ENCODE data around the gene WNT6.

Gene WNT6

DNA sequence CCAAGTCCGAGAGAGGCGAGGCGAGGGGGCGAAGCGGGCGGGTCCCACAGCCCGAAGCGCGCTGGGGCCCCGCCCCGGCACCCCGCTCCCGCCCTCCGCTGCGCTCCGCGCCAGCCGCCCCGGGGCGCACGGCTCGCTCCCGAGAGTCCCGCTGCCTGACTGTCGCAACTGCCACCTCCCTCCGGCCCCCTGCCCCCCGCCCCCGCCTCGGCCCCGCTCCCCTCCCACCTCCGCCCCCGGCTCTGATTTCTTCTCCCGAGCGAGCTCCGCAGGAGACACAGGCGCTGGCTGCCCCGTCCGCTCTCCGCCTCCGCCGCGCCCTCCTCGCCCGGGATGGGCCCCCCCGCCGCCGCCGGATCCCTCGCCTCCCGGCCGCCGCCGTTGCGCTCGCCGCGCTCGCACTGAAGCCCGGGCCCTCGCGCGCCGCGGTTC, at the start of gene WNT6:
Gene WNT6 (plus strand): TSS at position 250 of the 432 bp plus-strand sequence. CDS start 233 bp downstream, outside the sequence.
- DNase-seq: no peak

DNA sequence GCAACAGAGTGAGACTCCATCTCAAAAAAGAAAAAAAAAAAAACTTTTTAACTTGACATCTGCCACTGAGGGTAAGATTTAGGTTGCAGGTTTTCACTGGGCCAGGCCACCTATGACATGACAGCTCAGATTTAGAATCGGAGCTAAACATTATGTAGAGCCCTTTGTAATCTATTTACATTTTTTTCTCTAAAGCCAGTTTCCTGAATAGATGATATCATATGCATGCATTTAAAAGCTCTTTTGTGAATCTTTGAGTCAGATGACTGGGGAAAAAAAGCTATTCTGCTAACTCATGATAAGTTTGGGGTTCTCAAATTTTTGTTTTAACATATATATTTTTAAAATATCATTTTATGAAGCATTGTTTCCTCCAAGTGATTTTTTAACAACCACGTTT, 49.3 kb upstream of the WNT6 start:
- no peak for DNase-seq

DNA sequence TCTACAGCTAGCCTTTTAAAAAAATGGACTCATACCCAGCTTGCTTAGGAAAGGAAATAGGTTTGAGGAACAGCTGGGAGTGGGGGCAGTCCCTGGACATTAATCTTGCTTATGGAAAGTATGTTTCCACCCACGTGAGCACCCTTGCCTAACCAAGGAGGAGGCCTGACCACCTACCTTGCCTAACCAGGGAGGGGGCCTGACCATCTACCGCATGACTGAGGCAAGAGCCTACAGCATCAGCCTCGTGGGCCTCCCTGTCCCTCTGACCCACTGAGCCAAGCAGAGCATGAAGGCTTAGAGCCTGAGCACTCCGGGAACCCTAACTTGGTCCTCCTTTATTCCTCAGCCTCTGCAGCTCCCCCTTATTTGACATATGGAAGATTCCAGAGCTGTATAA, 48.2 kb upstream of the WNT6 start:
- DNase-seq: no peak

DNA sequence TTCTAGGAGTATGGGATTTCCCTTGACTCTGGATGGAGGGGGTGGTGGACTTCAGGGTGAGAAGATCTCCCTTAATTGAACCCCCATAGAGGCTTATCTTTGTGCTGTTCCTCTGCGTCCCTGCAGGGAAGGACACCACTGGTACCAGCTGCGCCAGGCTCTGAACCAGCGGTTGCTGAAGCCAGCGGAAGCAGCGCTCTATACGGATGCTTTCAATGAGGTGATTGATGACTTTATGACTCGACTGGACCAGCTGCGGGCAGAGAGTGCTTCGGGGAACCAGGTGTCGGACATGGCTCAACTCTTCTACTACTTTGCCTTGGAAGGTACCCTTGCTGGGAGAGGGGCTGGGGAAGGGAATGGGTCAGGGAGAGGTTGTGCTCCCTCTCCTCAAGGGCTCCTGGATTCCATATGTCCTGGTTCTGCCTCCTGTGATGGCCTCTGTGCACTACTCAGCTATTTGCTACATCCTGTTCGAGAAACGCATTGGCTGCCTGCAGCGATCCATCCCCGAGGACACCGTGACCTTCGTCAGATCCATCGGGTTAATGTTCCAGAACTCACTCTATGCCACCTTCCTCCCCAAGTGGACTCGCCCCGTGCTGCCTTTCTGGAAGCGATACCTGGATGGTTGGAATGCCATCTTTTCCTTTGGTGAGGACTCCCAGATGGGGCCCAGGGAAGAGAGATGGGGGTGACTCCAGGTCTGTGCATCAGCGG, 47.3 kb upstream of the WNT6 start:
- no peak for DNase-seq

DNA sequence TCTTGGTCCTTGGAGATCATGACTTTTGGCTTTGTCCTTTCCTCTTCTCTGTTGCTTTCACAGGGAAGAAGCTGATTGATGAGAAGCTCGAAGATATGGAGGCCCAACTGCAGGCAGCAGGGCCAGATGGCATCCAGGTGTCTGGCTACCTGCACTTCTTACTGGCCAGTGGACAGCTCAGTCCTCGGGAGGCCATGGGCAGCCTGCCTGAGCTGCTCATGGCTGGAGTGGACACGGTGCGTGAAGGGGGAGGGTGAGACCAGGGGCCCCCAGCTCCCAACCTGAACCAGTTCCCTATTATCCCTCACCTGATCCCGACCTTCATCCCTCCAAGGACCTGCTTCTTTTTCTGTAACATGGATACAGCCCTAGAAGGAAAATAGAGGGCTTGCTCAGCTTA, 46.7 kb upstream of the WNT6 start:
- DNase-seq: no peak

DNA sequence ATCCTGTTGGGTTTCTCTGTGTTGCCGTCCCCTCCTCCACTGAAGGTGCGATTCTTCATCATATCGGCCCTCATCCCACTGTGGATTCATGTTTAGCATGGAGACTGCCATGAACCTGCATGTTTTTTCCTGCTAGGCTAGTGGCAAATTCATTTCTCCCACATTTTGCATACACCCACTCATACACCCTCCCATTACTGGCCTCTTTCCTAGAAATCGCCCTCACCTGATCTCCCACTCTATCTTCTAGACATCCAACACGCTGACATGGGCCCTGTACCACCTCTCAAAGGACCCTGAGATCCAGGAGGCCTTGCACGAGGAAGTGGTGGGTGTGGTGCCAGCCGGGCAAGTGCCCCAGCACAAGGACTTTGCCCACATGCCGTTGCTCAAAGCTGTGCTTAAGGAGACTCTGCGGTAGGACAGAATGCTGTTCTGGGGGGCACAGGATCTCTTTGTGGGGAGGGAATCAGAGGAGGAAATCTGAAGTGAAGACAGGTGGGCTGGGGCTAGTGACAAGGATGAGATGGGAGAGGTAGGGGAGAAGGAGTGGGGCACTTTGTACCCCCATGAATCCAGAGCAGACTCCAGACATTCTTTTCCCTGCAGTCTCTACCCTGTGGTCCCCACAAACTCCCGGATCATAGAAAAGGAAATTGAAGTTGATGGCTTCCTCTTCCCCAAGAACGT, 45.7 kb upstream of the WNT6 start:
- no peak for DNase-seq

DNA sequence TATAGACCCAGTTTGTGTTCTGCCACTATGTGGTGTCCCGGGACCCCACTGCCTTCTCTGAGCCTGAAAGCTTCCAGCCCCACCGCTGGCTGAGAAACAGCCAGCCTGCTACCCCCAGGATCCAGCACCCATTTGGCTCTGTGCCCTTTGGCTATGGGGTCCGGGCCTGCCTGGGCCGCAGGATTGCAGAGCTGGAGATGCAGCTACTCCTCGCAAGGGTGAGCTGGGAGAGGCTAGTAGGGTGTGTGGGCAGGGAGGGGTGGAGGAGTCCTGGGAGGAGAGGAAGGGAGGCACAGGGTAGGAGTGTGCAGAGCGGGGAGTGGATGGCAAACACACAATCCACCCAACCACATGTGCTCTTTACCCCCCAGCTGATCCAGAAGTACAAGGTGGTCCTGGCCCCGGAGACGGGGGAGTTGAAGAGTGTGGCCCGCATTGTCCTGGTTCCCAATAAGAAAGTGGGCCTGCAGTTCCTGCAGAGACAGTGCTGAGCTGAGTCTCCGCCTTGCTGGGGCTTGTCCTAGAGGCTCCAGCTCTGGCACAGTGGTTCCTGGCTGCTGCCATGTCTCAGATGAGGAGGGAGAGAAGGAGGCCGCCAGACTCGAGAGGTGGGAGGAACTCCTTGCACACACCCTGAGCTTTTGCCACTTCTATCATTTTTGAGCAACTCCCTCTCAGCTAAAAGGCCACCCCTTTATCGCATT, 44.9 kb upstream of the WNT6 start:
- DNase-seq: no peak

DNA sequence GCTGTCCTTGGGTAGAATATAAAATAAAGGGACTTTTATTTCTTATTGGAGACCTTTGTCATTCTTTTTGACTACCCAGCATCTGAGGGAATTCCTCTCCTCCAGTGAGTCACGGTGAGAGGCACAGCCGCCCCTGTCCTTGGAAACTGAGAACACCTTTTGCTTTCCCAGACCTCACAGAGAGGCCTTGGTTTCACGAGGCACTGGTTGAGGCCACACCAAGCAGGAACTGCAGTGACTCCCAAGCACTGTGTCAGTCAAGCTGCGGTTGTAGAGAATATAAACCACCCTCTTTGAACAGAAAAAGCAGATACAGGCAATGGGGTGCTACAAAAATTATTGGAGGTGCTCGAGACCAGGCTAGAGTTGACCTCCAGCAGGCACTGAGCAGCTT, 44.4 kb upstream of the WNT6 start:
- DNase-seq: no peak

DNA sequence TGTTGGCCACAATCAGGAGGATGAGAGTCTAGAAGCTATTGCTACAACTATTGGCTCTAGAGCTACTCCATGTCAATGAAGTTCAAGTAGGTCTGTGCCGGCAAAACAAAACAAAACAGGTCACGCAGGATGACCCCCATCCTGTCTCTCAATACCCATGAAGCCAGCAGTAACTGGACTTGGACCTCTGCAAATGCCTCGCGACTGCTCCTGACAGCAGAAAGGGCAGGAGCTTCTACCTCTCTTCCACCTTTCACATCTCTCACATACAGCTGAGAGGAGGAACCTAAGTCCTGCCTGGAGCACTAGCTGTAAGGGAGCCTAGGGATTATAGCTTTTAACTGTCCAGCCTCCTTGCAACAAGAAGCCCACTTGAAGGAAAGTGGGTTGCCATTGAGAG, 44.0 kb upstream of the WNT6 start:
- no peak for DNase-seq

DNA sequence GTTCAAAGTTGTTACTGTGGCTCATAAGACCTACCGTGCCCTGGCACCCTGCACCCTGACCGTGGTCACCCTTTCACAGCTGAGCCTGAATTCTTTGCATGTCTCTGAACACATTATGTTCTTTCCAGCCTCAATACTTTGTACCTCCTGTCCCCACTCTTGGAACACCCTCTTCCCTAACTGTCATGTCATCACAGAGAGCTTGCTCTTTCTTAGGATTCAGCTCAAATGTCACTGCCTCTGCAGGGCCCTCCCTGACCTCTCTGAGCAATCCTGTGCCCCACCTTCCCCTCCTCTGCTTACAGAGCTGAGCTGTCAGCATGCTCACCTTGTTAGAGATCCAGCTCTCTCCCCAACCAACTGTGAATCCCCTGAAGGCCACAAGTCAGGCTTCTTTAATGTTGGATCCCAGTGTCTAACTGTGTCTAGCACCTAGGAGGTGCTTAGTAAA, 43.0 kb upstream of the WNT6 start:
- no peak for DNase-seq

DNA sequence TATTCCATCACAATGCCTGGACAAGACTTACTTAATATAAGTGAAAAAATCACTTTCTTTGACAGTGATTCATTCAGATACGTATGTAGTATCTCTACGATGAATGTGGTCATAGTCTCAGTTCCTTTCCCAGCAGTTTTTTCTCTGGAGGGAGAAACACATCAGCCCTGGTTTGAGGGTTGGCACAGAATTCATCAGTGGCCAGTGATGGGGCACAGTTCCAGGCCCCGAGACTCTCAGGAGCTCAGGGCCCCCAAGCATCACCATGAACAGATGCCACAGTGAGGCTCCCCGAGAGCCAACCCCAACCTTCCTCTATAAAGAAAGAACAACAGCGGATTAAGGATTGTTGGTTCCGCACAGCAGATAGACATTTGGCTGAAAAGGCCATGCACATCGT, 40.5 kb upstream of the WNT6 start:
- DNase-seq: no peak

DNA sequence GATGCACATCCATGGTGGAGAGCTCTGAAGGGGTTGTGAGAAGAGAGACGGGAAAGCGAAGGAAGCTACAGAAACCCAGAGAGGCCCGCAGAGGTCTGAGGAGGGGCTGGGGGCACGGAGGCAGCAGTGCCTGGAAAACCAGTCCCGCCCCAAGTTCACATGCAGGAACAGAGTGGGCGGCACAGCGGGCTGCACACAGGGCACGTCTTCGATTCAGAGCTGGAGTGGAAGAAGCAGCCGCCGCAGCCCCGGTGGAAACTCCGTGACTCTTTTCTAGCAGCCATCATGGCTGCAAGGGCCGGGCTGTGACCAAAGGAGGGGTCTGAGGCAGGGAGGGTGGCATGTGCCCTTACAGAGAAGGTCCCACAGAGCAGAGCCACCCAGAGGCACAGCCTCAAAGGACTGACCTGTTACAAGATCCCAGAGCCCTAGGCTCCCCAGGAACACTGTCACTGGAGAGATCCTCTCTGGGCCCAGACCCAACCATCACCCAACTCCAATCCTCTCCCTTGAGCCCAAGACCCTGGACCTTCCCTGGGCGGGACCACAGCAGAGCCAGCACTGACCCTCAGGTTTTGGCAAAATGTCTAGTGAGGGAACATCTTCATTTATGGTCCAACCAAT, 38.7 kb upstream of the WNT6 start:
- no peak for DNase-seq

DNA sequence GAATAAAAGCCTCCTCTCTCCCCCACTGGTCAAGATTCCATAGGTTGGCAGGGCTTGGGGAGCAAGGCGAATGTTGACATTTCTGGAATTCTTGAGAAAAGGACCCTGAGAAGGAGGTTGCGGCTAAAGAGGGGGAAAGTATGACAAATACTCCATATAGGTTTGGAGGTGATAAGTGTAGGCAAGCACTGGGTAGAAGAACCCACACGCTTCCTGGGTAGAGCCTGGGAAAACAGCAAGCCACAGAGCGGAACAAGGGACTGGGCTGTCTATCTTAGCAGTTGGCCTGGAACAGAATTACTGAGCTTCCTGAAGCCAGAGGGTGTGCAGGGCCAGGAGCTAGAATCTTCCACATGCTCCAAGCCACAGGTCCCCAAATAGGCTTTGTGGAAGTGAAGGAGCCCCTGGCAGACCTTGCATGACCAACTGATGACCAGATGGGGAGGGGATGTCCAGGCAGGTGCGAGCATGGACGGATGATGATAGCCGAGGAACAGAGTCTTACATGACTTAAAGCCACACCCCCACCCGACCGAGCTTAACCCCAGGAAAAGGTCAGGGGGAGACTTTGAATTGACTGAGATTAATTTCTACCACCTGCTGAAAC, 37.9 kb upstream of the WNT6 start:
- DNase-seq: no peak

DNA sequence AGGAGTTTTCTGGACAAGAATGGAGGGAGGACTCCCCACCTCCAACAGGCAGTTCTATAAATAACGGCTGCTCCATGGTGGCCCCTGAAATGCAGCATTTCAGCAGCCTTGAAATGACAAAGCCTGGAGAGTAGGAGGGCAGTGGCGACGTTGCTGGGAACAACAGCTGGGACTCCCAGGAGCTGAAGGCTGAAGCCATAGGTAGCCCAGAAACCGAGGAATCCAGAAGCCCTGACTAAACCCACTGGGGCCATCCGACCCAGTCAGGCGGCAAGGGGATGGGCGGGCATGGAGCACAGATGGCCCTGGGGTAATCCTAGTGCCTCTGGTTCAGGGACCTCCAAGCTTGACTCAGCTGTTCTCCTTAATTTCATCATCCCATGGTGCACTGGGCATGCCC, 37.0 kb upstream of the WNT6 start:
- no peak for DNase-seq

DNA sequence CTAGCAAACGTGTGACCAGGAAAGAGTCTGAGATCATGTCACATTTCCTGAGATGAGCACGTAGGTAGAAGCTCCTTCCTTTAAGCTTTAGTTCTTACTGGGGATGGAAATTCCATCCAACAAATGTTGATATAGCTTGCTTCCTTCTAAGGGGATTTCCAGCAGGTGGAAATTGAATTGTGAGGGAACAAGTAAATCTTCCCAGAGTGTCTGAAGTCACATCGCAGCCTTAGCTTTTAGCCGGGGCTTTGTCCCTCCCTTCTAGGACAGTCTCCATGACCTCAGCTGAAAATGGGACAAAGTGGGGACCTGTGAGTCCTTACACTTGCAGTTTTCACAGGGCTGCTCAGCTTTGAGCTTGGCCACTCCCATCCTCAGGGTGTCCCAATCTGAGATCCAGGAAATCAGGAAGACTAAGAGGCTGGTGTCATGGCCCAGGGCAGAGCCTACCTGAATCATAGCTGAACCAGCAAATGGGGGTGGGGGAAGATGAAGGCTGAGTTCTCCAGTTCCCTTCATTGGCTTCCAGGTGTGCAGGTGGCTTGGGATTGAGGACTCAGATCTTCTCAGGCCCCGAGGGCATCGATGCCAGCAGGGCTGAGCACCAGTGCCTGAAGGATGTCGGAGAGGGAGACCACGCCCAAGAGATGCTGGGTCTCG, 36.3 kb upstream of the WNT6 start:
- DNase-seq: no peak

DNA sequence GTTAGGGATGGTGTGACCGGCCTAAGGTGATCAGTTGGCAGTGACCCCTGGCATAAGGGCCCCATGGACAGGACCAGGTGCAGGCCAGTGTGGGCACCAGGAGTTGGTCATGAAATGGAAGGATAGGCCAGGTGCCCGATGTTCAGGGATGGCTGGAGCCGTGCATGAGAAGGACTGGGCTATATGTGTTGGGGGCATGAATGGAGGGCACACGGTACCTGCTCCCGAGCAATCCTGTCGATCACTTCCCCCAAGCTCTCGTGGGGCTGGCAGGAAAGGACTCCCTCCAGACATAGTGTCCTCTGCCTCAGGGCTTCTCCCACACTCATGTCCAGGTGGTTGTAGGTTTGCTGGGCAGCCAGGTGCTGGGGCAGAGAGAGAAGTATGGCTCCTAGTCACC, 35.6 kb upstream of the WNT6 start:
- no peak for DNase-seq

DNA sequence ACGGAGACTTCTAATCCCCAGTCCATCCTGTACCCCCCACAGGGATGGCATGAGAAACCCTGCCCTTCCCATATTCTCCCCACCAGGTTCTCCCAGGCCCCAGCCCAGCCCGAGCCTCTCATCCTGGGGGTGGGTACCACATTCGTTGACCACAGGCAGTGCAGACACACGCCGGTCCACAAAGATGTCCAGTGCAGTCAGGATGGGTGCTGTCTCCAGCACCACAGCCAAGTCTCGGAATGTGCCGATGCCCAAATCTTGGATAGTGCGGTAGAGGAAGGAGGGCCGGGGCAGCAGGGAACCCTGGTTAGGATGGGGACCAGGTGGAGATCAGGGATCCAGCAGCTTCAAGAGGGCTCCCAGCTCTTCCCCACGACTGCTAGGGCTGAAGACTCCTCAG, 32.8 kb upstream of the WNT6 start:
- no peak for DNase-seq

DNA sequence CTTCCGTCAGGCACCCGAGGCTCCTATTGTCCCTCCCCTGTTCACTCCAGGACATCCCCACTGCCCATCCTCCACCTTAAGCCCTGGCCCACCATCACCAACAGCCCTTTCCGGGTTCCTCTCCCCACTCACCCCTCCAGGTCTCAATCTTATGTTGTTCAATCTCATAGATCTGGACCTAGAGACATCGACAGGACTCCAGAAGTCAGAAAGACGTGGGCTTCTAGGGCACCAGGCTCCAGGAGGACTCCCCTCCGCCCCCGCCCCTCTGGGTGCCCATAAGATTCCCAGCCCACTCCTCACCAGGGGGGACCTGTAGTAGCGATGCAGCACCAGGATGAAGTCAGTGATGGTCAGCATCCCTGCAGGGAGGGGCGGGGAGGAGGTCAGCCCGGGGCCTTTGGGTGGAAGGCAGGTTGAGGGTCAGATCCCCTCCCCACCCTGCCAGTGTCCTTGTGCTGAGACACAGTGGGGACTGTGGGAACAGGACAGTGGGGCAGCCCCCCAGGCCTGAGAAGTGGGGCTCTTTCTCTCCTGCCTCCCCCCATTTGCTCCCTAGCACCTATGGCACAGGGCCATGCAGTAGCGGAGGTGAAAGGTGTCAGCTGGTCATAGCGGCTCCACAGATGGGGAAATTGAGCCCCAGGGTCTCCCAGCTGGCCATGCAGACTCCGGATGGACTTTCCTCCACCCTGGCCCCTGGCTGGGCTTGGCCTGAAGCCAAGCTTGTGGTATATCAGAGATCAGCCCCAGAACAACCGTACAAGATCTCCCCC, 31.7 kb upstream of the WNT6 start:
- DNase-seq: no peak

DNA sequence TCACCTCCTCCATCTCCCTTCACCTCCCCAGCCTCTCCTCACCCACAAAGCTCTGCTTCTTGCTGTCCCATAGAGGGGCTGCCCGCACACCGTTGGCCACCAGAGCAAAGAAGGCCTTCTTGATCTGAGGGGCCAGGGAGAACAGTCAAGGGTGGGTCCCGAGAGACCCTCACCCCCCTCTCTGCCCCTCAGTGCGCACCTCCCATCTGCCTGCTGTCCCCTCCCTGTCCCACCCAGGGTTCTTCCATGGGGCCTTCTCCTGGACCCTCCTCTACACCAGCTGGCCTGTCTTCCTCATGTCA, 31.2 kb upstream of the WNT6 start:
- no peak for DNase-seq

DNA sequence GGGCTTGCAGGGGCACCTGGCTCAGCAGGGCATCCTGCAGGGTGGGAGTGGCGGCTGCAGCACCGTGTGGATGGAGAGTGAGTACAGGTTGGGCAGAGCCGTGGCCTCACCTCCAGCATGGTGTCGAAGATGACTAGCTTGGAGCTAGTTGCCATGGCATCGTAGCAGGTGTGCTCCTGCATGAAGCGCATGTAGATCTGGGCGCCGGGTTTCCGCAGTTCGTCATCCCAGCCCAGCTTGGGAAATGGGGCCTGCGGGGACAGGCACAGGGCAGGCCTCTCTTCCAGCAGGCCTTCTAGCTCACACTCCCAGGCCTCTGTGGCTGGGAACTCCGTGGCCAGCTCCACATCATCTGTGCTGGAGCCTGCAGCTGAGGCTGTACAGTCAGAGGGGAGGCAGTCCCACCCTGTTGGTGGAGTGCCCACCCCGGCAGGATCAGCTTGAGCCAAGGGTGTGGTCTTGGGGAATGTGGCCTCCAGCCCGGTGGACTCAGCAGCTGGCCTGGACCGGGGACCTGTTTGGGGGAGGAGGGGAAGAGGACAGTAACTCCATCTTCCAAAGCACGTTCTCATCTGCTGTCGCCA, 29.6 kb upstream of the WNT6 start:
- DNase-seq: no peak

DNA sequence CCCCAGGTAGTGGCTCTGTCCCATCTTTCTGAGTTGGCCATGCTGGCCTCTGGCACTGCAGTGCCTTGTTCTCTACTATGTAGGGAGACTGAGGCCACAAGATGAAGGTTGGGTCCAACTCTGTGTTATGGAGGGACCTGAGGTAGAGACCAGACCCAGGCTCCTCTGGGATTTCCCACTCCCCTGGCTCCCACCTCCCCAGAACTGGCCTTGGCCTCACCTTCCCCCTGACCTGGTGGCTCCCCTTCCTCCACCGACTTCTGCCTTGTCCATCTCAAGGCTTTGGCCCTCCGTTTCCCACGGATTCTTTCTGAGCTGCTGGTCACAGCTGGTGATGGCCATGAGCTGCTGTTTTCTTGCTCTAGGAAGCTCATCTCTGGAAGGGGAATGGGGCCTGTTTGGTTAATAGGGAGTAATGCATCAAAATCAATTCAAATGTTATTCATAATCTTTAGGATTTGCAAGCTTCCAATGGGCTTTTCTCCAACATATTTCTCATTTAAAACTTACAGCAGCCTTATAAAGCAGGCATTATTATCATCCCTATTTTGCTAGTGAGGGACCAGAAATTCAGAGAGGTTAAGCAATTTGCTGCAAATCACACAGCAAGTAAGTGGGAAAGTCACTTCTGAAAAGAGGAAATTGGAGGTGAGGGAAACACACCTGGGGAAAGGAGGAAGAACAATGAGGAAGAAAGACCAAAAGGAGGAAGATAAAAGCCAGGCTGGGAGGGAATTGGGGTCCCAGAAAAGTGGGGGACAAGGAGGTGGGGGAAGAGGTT, 28.9 kb upstream of the WNT6 start:
- no peak for DNase-seq
